IMR-90 (cell line): ENCODE measurements around the gene ATP1B3. TPM values are rescaled to one million over a fixed set of nuclear protein-coding genes. Genes with fewer than 3 reads are reported as not detected.

ENCODE experiments used
- ATAC-seq: fragments of 200-7000 bp; cut with Tn5 transposase; 2 replicates; pipeline ENCODE4 v1.9.1; 2020; ENCODE audit warnings: low read depth, mild to moderate bottlenecking, moderate library complexity
- BruUV-seq: library from RNA; stranded (reverse); fragments of 400-500 nt; replicated peaks from 2 replicates; lab custom pipeline; 2021; lab: Mats Ljungman, UMichigan
- CTCF ChIA-PET: fragments of 300-600 bp; formaldehyde crosslinking; extraction: SDS; loops from one replicate; lab custom pipeline; 2021; ENCODE audit warnings: antibody characterized with exemption; lab: Yijun Ruan, JAX
- POLR2A ChIA-PET: fragments of 300-600 bp; sonication (Branson Sonifier 250); formaldehyde crosslinking; loops from one replicate; lab custom pipeline; 2022; ENCODE audit warnings: antibody characterized with exemption; ENCODE audit not compliant: unreplicated experiment; lab: Charles Lee
- DNase-seq: peaks from one replicate; pipeline ENCODE4 v3.0.0; 2013
- H2AFZ ChIP-seq: replicated peaks from 2 replicates; pipeline ENCODE3; 2013; ENCODE audit warnings: low read length, mild to moderate bottlenecking; ENCODE audit not compliant: poor library complexity
- H2AK5ac ChIP-seq: 2 replicates; pipeline ENCODE4 v1.6.1; 2013; ENCODE audit warnings: low read depth, low read length, inconsistent platforms
- H2AK9ac ChIP-seq: replicated peaks from 2 replicates; pipeline ENCODE3; 2013; ENCODE audit warnings: mild to moderate bottlenecking, low read depth, low read length, moderate library complexity; ENCODE audit not compliant: poor library complexity
- H2BK120ac ChIP-seq: 2 replicates; pipeline ENCODE4 v1.6.1; 2013; ENCODE audit warnings: low read depth, low read length, inconsistent platforms
- H2BK15ac ChIP-seq: 3 replicates; pipeline ENCODE4 v1.6.1; 2013; ENCODE audit warnings: low read depth, low read length, inconsistent platforms
- H2BK20ac ChIP-seq: 2 replicates; pipeline ENCODE4 v1.6.1; 2013; ENCODE audit warnings: low read depth, mild to moderate bottlenecking, inconsistent platforms, low read length, moderate library complexity
- H2BK5ac ChIP-seq: 2 replicates; pipeline ENCODE4 v1.6.1; 2013; ENCODE audit warnings: mild to moderate bottlenecking, low read depth, low read length, inconsistent platforms; ENCODE audit not compliant: poor library complexity, severe bottlenecking
- H3K14ac ChIP-seq: replicated peaks from 2 replicates; pipeline ENCODE4 v1.6.1; 2013; ENCODE audit warnings: low read depth, low read length, inconsistent platforms
- H3K18ac ChIP-seq: 2 replicates; pipeline ENCODE4 v1.6.1; 2013; ENCODE audit warnings: low read depth, low read length, control low read depth
- H3K23ac ChIP-seq: 2 replicates; pipeline ENCODE4 v1.6.1; 2013; ENCODE audit warnings: low read depth, low read length, inconsistent platforms
- H3K27ac ChIP-seq: 2 replicates; pipeline ENCODE4 v1.5.1; 2013; ENCODE audit warnings: mild to moderate bottlenecking, control low read depth, low read length; ENCODE audit not compliant: insufficient read depth
- H3K27me3 ChIP-seq: 2 replicates; pipeline ENCODE4 v1.6.1; 2013; ENCODE audit warnings: low read length; ENCODE audit not compliant: control insufficient read depth, insufficient read depth
- H3K36me3 ChIP-seq: 2 replicates; pipeline ENCODE4 v1.6.1; 2013; ENCODE audit warnings: low read length, mixed read lengths; ENCODE audit not compliant: control insufficient read depth, insufficient read depth
- H3K4ac ChIP-seq: 2 replicates; pipeline ENCODE4 v1.6.1; 2013; ENCODE audit warnings: low read depth, low read length, inconsistent platforms
- H3K4me1 ChIP-seq: 2 replicates; pipeline ENCODE4 v1.6.1; 2013; ENCODE audit warnings: low read length, mixed read lengths; ENCODE audit not compliant: control insufficient read depth, insufficient read depth
- H3K4me2 ChIP-seq: 2 replicates; pipeline ENCODE4 v1.6.1; 2013; ENCODE audit warnings: low read depth, mild to moderate bottlenecking, control low read depth, low read length, moderate library complexity
- H3K4me3 ChIP-seq: 2 replicates; pipeline ENCODE4 v1.5.1; 2013; ENCODE audit warnings: low read depth, mild to moderate bottlenecking, control low read depth, low read length, moderate library complexity; ENCODE audit not compliant: insufficient read depth
- H3K56ac ChIP-seq: 2 replicates; pipeline ENCODE4 v1.6.1; 2013; ENCODE audit warnings: low read length, inconsistent platforms; ENCODE audit not compliant: insufficient read depth; ENCODE audit errors: extremely low read depth
- H3K79me1 ChIP-seq, 2 experiments: 2 replicates each; pipeline ENCODE4 v1.6.1; 2013; ENCODE audit warnings: low read length in 2 of 2, inconsistent platforms in 1 of 2, low read depth in 1 of 2
- H3K9ac ChIP-seq: 2 replicates; pipeline ENCODE4 v1.6.1; 2013; ENCODE audit warnings: low read depth, low read length, control low read depth
- H3K9me1 ChIP-seq: 2 replicates; pipeline ENCODE4 v1.6.1; 2013; ENCODE audit warnings: low read length, inconsistent platforms; ENCODE audit not compliant: insufficient read depth
- H3K9me3 ChIP-seq: 2 replicates; pipeline ENCODE4 v1.6.1; 2013; ENCODE audit warnings: low read length; ENCODE audit not compliant: control insufficient read depth, insufficient read depth
- H4K20me1 ChIP-seq: 2 replicates; pipeline ENCODE4 v1.6.1; 2013; ENCODE audit warnings: low read length, inconsistent platforms; ENCODE audit not compliant: insufficient read depth
- H4K5ac ChIP-seq: 2 replicates; pipeline ENCODE4 v1.6.1; 2013; ENCODE audit warnings: mild to moderate bottlenecking, low read depth, low read length, control low read depth
- H4K8ac ChIP-seq, 2 experiments: 2 replicates each; pipeline ENCODE4 v1.6.1; 2013; ENCODE audit warnings: low read depth in 2 of 2, low read length in 2 of 2, control low read depth in 1 of 2, inconsistent platforms in 1 of 2
- H4K91ac ChIP-seq: 2 replicates; pipeline ENCODE4 v1.6.1; 2013; ENCODE audit warnings: low read depth, low read length, inconsistent platforms; ENCODE audit not compliant: insufficient read depth
- BHLHE40 ChIP-seq: fragments of 150-350 bp; IDR thresholded peaks from 2 replicates; pipeline ENCODE4 v1.6.1; 2016; ENCODE audit warnings: mild to moderate bottlenecking, low read depth, low read length
- CEBPB ChIP-seq: IDR thresholded peaks from 2 replicates; pipeline ENCODE4 v1.6.1; 2012; ENCODE audit warnings: low read depth, low read length, improper control_type of control experiment
- CHD1 ChIP-seq: IDR thresholded peaks from 2 replicates; pipeline ENCODE4 v1.6.1; 2012; ENCODE audit warnings: low read depth, low read length, improper control_type of control experiment
- ELK1 ChIP-seq: fragments of 150-350 bp; IDR thresholded peaks from 2 replicates; pipeline ENCODE4 v1.6.1; 2016; ENCODE audit warnings: low read depth, mild to moderate bottlenecking, low read length, moderate library complexity, borderline replicate concordance
- FOS ChIP-seq: fragments of 150-350 bp; IDR thresholded peaks from 2 replicates; pipeline ENCODE4 v1.6.1; 2016; ENCODE audit warnings: low read depth, low read length
- MAFK ChIP-seq: IDR thresholded peaks from 2 replicates; pipeline ENCODE4 v1.6.1; 2012; ENCODE audit warnings: low read depth, low read length, improper control_type of control experiment
- MAZ ChIP-seq: IDR thresholded peaks from 2 replicates; pipeline ENCODE4 v1.6.1; 2012; ENCODE audit warnings: low read depth, mild to moderate bottlenecking, low read length, improper control_type of control experiment, moderate library complexity, borderline replicate concordance
- NFE2L2 ChIP-seq: fragments of 150-350 bp; IDR thresholded peaks from 2 replicates; pipeline ENCODE4 v1.6.1; 2016; ENCODE audit warnings: low read depth, mild to moderate bottlenecking, low read length
- POLR2A ChIP-seq: IDR thresholded peaks from 2 replicates; pipeline ENCODE4 v1.6.1; 2012; ENCODE audit warnings: mild to moderate bottlenecking, low read depth, low read length
- RAD21 ChIP-seq: IDR thresholded peaks from 2 replicates; pipeline ENCODE4 v1.6.1; 2012; ENCODE audit warnings: low read length, improper control_type of control experiment
- RCOR1 ChIP-seq: IDR thresholded peaks from 2 replicates; pipeline ENCODE4 v1.6.1; 2012; ENCODE audit warnings: mild to moderate bottlenecking, low read length, improper control_type of control experiment; ENCODE audit not compliant: insufficient replicate concordance
- RFX5 ChIP-seq: IDR thresholded peaks from 2 replicates; pipeline ENCODE4 v1.8.0; 2012; ENCODE audit warnings: low read depth, mild to moderate bottlenecking, low read length, moderate library complexity
- SMC3 ChIP-seq: fragments of 150-350 bp; IDR thresholded peaks from 2 replicates; pipeline ENCODE4 v1.6.1; 2016; ENCODE audit warnings: low read depth, mild to moderate bottlenecking, antibody characterized with exemption, low read length, moderate library complexity
- WGBS, 2 experiments: methylation state at CpG; one replicate each; pipeline versions ENCODE4 v1.1.5 to v1.1.7; 2013; ENCODE audit warnings: missing lambda C conversion rate in 2 of 2; ENCODE audit not compliant: insufficient read length in 1 of 2; ENCODE audit errors: extremely low coverage in 2 of 2; 5-methylcytosine and 5-hydroxymethylcytosine counted together
- dilution Hi-C: fragments of 300-500 bp; cut with HindIII; formaldehyde crosslinking; loops from one replicate; pipeline ENCODE4 v1.14.3; 2018; ENCODE audit warnings: low sequenced_read_pairs; ENCODE audit not compliant: unreplicated experiment
- in situ Hi-C: fragments of 300-500 bp; cut with MboI; formaldehyde crosslinking; loops from 3 replicates; pipeline ENCODE4 v1.14.3; 2019; ENCODE audit warnings: low sequenced_read_pairs, inconsistent platforms, mixed read lengths
- intact Hi-C: fragments of 100-400 bp; cut with micrococcal nuclease; formaldehyde crosslinking; loops from 2 replicates; pipeline ENCODE4 v1.10.0; 2022
- polyA plus RNA-seq, 3 experiments: library from polyadenylated mRNA; depleted of rRNA; stranded (reverse); fragments of >200 nt; gene quantifications; 2 replicates each; pipeline ENCODE4 v1.2.3, GENCODE V29; 2012; ENCODE audit warnings: low replicate concordance in 1 of 3
- total RNA-seq: library from RNA; depleted of rRNA; stranded (reverse); fragments of >200 nt; gene quantifications from 2 replicates; pipeline ENCODE4 v1.2.3, GENCODE V29; 2012
- TF ChIP-seq, protein P1 (sequence below): conservative IDR thresholded peaks from 2 replicates; pipeline ENCODE4 v1.5.1; 2012; ENCODE audit warnings: mild to moderate bottlenecking, low read depth, low read length, improper control_type of control experiment
- TF ChIP-seq, protein P2 (sequence below): fragments of 150-350 bp; IDR thresholded peaks from 2 replicates; pipeline ENCODE4 v1.6.1; 2017; ENCODE audit warnings: mild to moderate bottlenecking, antibody characterized with exemption, low read length, low read depth

The ATP1B3 gene
- total and polyA plus RNA-seq, 2 of the 4 experiments (the other 2 are of a cell fraction): 64.3 to 126 TPM

DNA sequence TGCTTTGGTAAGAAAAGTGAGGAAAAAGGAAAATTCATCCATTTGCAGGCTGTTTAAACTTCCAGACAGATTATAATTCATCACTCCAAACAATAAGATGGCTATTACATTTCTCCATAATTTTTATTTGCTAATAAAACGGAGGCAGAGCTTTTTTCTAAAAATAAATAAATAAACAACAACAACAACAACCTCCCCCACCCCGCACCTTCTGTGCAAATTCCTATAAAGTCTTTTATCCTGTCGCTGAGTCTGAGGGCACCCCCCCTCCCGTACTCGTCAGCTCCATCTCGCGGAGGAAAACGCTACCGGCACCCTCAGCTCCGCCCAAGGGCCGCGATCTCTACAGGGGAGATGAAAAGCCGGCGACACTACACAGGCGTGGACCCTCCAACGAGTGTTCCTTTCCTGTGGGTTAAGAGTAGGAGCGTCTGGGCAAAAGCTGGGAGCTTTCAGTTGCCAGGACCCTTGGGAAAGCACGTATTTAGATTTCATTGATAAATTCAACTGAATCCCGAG is 1.0 kb upstream of the ATP1B3 start:
- peak overlapping the region; percentile 90 for H3K23ac ChIP-seq
- no peak overlapping the region for H4K5ac ChIP-seq
- H4K91ac ChIP-seq: no peak overlapping the region
- no peaks in the 10 kb centered on the region for H3K36me3 ChIP-seq
- H2BK20ac ChIP-seq: no peak overlapping the region
- H3K4me3 ChIP-seq: peak overlapping the region; percentile 96
- dilution Hi-C loops: no loop called here
- peak overlapping the region; percentile 27 to 72 for H4K8ac ChIP-seq
- H3K79me1 ChIP-seq: peaks cover 0 to 9% of the 10 kb centered on the region in 2 experiments; a peak in 2 of 4 replicates
- in situ Hi-C loops: loop anchor here (25.0 kb wide), 1 partner anchor 538 kb away; no protein-coding TSS in a partner anchor
- no peaks in the 10 kb centered on the region for H3K27me3 ChIP-seq
- peaks cover 2% of the 10 kb centered on the region for H3K4me1 ChIP-seq
- H2BK120ac ChIP-seq: no peak overlapping the region
- ChIA-PET CTCF (interaction anchor here (0.6 to 1.5 kb wide), 13 partner anchors 11 to 306 kb away, joined by 3 to 8 read pairs (median 3); no protein-coding TSS in a partner anchor), POLR2A (no interaction called here)
- peak overlapping the region; percentile 87 for H3K4me2 ChIP-seq
- ATAC-seq (peak; percentile 74), DNase-seq (peak; percentile 74)
- H2AFZ ChIP-seq: peak overlapping the region; percentile 97
- H2AK9ac ChIP-seq: peak overlapping the region; percentile 29
- H3K18ac ChIP-seq: no peak overlapping the region
- peak overlapping the region; percentile 25; the same call in 1 of the 3 replicates for H2BK15ac ChIP-seq
- peak overlapping the region; percentile 87 for H3K27ac ChIP-seq
- H3K9ac ChIP-seq: peak overlapping the region; percentile 75
- peaks cover 8% of the 10 kb centered on the region; the same call in 1 of the 2 replicates for H4K20me1 ChIP-seq
- no peak overlapping the region for H2AK5ac ChIP-seq
- H3K9me3 ChIP-seq: no peaks in the 10 kb centered on the region
- peak overlapping the region; percentile 80 for H3K14ac ChIP-seq
- H3K56ac ChIP-seq: peak overlapping the region; percentile 76
- peaks cover 2% of the 10 kb centered on the region; the same call in 1 of the 2 replicates for H3K9me1 ChIP-seq
- intact Hi-C loops: loop anchor here (1.0 to 5.0 kb wide), 3 partner anchors 122 to 299 kb away; partner anchors contain the start of gene RNF7
- peak overlapping the region; percentile 59; the same call in 1 of the 2 replicates for H3K4ac ChIP-seq
- no CpG with 5 or more reads among the region's 19 CpGs for WGBS, 2 experiments
- peak overlapping the region; percentile 59 for H2BK5ac ChIP-seq
- no TSS peak for BruUV-seq
- TF ChIP-seq MAZ (peak; percentile 92), CEBPB (no peak), ELK1 (no peak), RCOR1 (no peak), RAD21 (peak; percentile 63), CHD1 (no peak; the same call in 1 of the 2 replicates), POLR2A (no peak), NFE2L2 (no peak), MAFK (no peak), FOS (no peak), RFX5 (no peak), SMC3 (peak; percentile 78), BHLHE40 (0 out of 2 replicates have a peak, but pooled peaks have one; percentile 25)
- TF ChIP-seq, protein P1, sequence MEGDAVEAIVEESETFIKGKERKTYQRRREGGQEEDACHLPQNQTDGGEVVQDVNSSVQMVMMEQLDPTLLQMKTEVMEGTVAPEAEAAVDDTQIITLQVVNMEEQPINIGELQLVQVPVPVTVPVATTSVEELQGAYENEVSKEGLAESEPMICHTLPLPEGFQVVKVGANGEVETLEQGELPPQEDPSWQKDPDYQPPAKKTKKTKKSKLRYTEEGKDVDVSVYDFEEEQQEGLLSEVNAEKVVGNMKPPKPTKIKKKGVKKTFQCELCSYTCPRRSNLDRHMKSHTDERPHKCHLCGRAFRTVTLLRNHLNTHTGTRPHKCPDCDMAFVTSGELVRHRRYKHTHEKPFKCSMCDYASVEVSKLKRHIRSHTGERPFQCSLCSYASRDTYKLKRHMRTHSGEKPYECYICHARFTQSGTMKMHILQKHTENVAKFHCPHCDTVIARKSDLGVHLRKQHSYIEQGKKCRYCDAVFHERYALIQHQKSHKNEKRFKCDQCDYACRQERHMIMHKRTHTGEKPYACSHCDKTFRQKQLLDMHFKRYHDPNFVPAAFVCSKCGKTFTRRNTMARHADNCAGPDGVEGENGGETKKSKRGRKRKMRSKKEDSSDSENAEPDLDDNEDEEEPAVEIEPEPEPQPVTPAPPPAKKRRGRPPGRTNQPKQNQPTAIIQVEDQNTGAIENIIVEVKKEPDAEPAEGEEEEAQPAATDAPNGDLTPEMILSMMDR: peak; percentile 88
- TF ChIP-seq, protein P2, sequence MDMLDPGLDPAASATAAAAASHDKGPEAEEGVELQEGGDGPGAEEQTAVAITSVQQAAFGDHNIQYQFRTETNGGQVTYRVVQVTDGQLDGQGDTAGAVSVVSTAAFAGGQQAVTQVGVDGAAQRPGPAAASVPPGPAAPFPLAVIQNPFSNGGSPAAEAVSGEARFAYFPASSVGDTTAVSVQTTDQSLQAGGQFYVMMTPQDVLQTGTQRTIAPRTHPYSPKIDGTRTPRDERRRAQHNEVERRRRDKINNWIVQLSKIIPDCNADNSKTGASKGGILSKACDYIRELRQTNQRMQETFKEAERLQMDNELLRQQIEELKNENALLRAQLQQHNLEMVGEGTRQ: no peak
